ENCODE results near the gene RAB6A.

- no peak for TF ChIP-seq CTCF (IDR thresholded peaks at IDR 0.05)
- no peak for TF ChIP-seq POLR2A (IDR thresholded peaks at IDR 0.05)
Measured at GRCh38 chr11:73653996-73654395, 106.9 kb downstream of the RAB6A start.
